Astrocyte (in vitro differentiated cells and primary cell): ENCODE data around the gene EIF4G3.

Experiments
- CTCF ChIP-seq: IDR thresholded peaks from 2 replicates; pipeline ENCODE4 v1.5.1; 2011; ENCODE audit warnings: low read depth, mild to moderate bottlenecking, inconsistent platforms, low read length, moderate library complexity; ENCODE audit not compliant: insufficient read depth
- EZH2 ChIP-seq: IDR thresholded peaks from 2 replicates; pipeline ENCODE4 v1.6.1; 2012; ENCODE audit warnings: mild to moderate bottlenecking, low read length, inconsistent platforms; ENCODE audit not compliant: insufficient read depth

- no peak for TF ChIP-seq CTCF
- no peak for TF ChIP-seq EZH2
Measured at GRCh38 chr1:21129407-21129806, 47.3 kb downstream of the EIF4G3 start.
